Measurements from ENCODE around the gene ADAMTS2. TPM values are rescaled to one million over a fixed set of nuclear protein-coding genes. Genes with fewer than 3 reads are reported as not detected.

ADAMTS2 gene
- total RNA-seq, 4 donors from 2014 or later: 2.3 to 10.6 (median 3.0) TPM

GRCh38 chr5:179381691-179382090 lies 36.4 kb upstream of the ADAMTS2 start:
- TF ChIP-seq POLR2A (IDR thresholded peaks at IDR 0.05): no peak
- TF ChIP-seq, protein P1, sequence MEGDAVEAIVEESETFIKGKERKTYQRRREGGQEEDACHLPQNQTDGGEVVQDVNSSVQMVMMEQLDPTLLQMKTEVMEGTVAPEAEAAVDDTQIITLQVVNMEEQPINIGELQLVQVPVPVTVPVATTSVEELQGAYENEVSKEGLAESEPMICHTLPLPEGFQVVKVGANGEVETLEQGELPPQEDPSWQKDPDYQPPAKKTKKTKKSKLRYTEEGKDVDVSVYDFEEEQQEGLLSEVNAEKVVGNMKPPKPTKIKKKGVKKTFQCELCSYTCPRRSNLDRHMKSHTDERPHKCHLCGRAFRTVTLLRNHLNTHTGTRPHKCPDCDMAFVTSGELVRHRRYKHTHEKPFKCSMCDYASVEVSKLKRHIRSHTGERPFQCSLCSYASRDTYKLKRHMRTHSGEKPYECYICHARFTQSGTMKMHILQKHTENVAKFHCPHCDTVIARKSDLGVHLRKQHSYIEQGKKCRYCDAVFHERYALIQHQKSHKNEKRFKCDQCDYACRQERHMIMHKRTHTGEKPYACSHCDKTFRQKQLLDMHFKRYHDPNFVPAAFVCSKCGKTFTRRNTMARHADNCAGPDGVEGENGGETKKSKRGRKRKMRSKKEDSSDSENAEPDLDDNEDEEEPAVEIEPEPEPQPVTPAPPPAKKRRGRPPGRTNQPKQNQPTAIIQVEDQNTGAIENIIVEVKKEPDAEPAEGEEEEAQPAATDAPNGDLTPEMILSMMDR (IDR thresholded peaks at IDR 0.05): no peak
- 95% methylated on average over 18 of the region's 18 CpGs for WGBS, 2 donors
- peak in 1 of 2 donors; percentile 37 for DNase-seq (ENCODE audit: low spot score in 2 of 2)
- no peak overlapping the region for H3K4me3 ChIP-seq (ENCODE audit: low read depth, poor library complexity, severe bottlenecking)
- intact Hi-C loops (cut with DNase I; ENCODE audit: low total_unique reads): no loop called here

GRCh38 chr5:179380211-179381035 lies 35.2 kb upstream of the ADAMTS2 start:
- intact Hi-C loops (cut with DNase I; ENCODE audit: low total_unique reads): no loop called here
- WGBS, 2 donors: 84% methylated on average over 28 of the region's 28 CpGs

GRCh38 chr5:179379321-179379890 lies 34.1 kb upstream of the ADAMTS2 start:
- no peak overlapping the region for H3K4me3 ChIP-seq (ENCODE audit: low read depth, poor library complexity, severe bottlenecking)
- intact Hi-C loops (cut with DNase I; ENCODE audit: low total_unique reads): no loop called here
- WGBS, 2 donors: 77 to 93% methylated on average over 9 of the region's 9 CpGs
- no peak for TF ChIP-seq POLR2A (IDR thresholded peaks at IDR 0.05)
- TF ChIP-seq, protein P1 (IDR thresholded peaks at IDR 0.05): no peak
- DNase-seq (ENCODE audit: low spot score in 2 of 2): peak in 1 of 2 donors; percentile 62

More at GRCh38 chr5:179380211-179381035, 35.2 kb upstream of the ADAMTS2 start:
- peak in 1 of 2 donors; percentile 59 for DNase-seq (ENCODE audit: low spot score in 2 of 2)
- TF ChIP-seq, protein P1 (IDR thresholded peaks at IDR 0.05): no peak
- TF ChIP-seq POLR2A (IDR thresholded peaks at IDR 0.05): no peak
- H3K4me3 ChIP-seq (ENCODE audit: low read depth, poor library complexity, severe bottlenecking): no peak overlapping the region

GRCh38 chr5:179378441-179379271 lies 33.4 kb upstream of the ADAMTS2 start:
- WGBS, 2 donors: 76 to 78% methylated on average over 16 of the region's 16 CpGs
- no peak overlapping the region for H3K4me3 ChIP-seq (ENCODE audit: low read depth, poor library complexity, severe bottlenecking)
- peak in 1 of 2 donors; percentile 76 for DNase-seq (ENCODE audit: low spot score in 2 of 2)

GRCh38 chr5:179378116-179378440 lies 32.8 kb upstream of the ADAMTS2 start:
- no peak for DNase-seq (ENCODE audit: low spot score in 2 of 2)
- H3K4me3 ChIP-seq (ENCODE audit: low read depth, poor library complexity, severe bottlenecking): no peak overlapping the region
- TF ChIP-seq POLR2A (IDR thresholded peaks at IDR 0.05): no peak
- TF ChIP-seq, protein P1 (IDR thresholded peaks at IDR 0.05): no peak
- intact Hi-C loops (cut with DNase I; ENCODE audit: low total_unique reads): no loop called here
- WGBS, 2 donors: 92 to 100% methylated on average over 5 of the region's 5 CpGs

More at GRCh38 chr5:179378441-179379271, 33.4 kb upstream of the ADAMTS2 start:
- intact Hi-C loops (cut with DNase I; ENCODE audit: low total_unique reads): no loop called here
- TF ChIP-seq, protein P1 (IDR thresholded peaks at IDR 0.05): no peak
- TF ChIP-seq POLR2A (IDR thresholded peaks at IDR 0.05): no peak

Measured in lower leg skin (tissue), 4 donors.